Mesenteric fat pad (tissue), 1 donor: ENCODE measurements around the gene ZBTB25. TPM values are rescaled to one million over a fixed set of nuclear protein-coding genes. Genes with fewer than 3 reads are reported as not detected.

Source experiments
- DNase-seq: peaks from one replicate; pipeline ENCODE4 v3.0.0-alpha.2; 2020; ENCODE audit warnings: low spot score
- total RNA-seq: library from RNA; stranded (reverse); fragmentation: NEBNext Ultra II Directional; extraction: Animal tissue kit (Norgen Biotek cat#: 25700); gene quantifications from one replicate; pipeline ENCODE4 v1.2.1, GENCODE V29; 2021
- donor health status: DM: yes; HTN: yes; CAD: no.

Gene ZBTB25
- total RNA-seq, 1 donor from 2014 or later: 11.2 TPM

GRCh38 chr14:64442300-64442988 lies 61.2 kb downstream of the ZBTB25 start:
- no peak for DNase-seq

GRCh38 chr14:64440494-64440893 lies 63.1 kb downstream of the ZBTB25 start:
- no peak for DNase-seq

GRCh38 chr14:64439141-64439540 lies 64.5 kb downstream of the ZBTB25 start:
- no peak for DNase-seq

GRCh38 chr14:64438181-64438841 lies 65.3 kb downstream of the ZBTB25 start:
- no peak for DNase-seq

- DNase-seq: no peak
Observed at GRCh38 chr14:64434528-64434927, 69.1 kb downstream of the ZBTB25 start.

- no peak for DNase-seq
Observed at GRCh38 chr14:64423987-64424386, 79.7 kb downstream of the ZBTB25 start.

GRCh38 chr14:64422756-64423155 lies 80.9 kb downstream of the ZBTB25 start:
- DNase-seq: no peak

GRCh38 chr14:64422005-64422404 lies 81.6 kb downstream of the ZBTB25 start:
- DNase-seq: no peak

- no peak for DNase-seq
Observed at GRCh38 chr14:64421166-64421565, 82.5 kb downstream of the ZBTB25 start.

- no peak for DNase-seq
Observed at GRCh38 chr14:64419003-64419402, 84.6 kb downstream of the ZBTB25 start.

- DNase-seq: no peak
Observed at GRCh38 chr14:64417771-64418125, 85.9 kb downstream of the ZBTB25 start.

GRCh38 chr14:64417055-64417770 lies 86.4 kb downstream of the ZBTB25 start:
- no peak for DNase-seq

GRCh38 chr14:64416348-64416932 lies 87.2 kb downstream of the ZBTB25 start:
- DNase-seq: no peak

- no peak for DNase-seq
Observed at GRCh38 chr14:64412237-64412636, 91.4 kb downstream of the ZBTB25 start.

GRCh38 chr14:64411001-64411400 lies 92.6 kb downstream of the ZBTB25 start:
- DNase-seq: no peak

- no peak for DNase-seq
Observed at GRCh38 chr14:64410084-64410774, 93.4 kb downstream of the ZBTB25 start.

- no peak for DNase-seq
Observed at GRCh38 chr14:64409126-64409920, 94.3 kb downstream of the ZBTB25 start.

GRCh38 chr14:64407329-64407728 lies 96.3 kb downstream of the ZBTB25 start:
- DNase-seq: no peak

- no peak for DNase-seq
Observed at GRCh38 chr14:64405295-64405694, 98.3 kb downstream of the ZBTB25 start.

- no peak for DNase-seq
Observed at GRCh38 chr14:64401949-64402348, 101.7 kb downstream of the ZBTB25 start.
